HL-60/S4 treated with retinoic acid at 250 ng/mL for 4 days and 3 days (cell line): ENCODE data around the gene PLXNA2.

Experiments
- in situ Hi-C: fragments of 300-500 bp; cut with MboI; formaldehyde crosslinking; loops from 2 replicates; pipeline ENCODE4 v1.7.0; 2022; ENCODE audit warnings: low sequenced_read_pairs

PLXNA2 gene

GRCh38 chr1:208184966-208185654, 59.1 kb downstream of the PLXNA2 start:
- in situ Hi-C loops = no loop called here

GRCh38 chr1:208183977-208184911, 59.9 kb downstream of the PLXNA2 start:
- in situ Hi-C loops = no loop called here

- in situ Hi-C loops = no loop called here
These were observed 61.1 kb downstream of the PLXNA2 start for GRCh38 chr1:208182880-208183645.

DNA sequence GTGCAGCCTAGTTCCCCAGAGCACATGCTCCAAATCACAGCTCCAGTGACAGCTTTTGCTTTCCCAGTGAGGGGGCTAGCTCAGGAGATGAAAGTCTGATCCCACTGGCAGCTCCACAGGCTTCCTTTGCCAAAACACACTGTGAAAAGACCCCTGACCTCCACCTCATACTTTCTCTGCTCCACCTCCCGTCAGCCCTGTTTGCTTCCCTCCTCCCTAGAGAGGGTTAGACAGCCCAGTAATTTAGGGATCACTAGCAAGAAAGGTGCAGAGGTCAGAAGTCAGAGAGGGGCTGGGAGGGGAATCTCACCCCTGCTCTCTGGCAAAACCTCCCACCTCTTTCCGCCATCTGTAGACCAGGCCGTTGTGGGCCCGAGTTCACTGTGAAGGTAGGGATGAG, 62.8 kb downstream of the PLXNA2 start:
- in situ Hi-C loops = no loop called here

DNA sequence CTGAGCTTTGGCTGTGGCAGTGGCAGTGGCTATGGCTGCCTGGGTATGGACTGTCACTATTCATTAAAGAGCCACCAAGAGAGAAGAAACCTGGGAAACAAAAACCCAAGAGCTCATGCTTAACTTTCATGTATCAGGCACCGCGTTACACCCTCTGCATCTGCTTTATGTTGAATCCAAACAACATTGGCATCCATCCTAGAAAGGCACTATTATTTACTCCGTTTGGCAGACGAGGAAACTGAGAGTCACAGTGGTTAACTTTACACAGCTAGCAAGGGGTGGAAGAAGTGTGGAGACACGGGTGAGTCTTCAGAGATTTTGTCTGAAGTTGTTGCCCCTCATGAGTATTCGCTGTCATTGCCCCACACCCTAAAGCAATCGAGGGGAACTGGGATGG, 63.8 kb downstream of the PLXNA2 start:
- in situ Hi-C loops = no loop called here

- in situ Hi-C loops = no loop called here
These were observed 64.2 kb downstream of the PLXNA2 start for GRCh38 chr1:208179961-208180409.

DNA sequence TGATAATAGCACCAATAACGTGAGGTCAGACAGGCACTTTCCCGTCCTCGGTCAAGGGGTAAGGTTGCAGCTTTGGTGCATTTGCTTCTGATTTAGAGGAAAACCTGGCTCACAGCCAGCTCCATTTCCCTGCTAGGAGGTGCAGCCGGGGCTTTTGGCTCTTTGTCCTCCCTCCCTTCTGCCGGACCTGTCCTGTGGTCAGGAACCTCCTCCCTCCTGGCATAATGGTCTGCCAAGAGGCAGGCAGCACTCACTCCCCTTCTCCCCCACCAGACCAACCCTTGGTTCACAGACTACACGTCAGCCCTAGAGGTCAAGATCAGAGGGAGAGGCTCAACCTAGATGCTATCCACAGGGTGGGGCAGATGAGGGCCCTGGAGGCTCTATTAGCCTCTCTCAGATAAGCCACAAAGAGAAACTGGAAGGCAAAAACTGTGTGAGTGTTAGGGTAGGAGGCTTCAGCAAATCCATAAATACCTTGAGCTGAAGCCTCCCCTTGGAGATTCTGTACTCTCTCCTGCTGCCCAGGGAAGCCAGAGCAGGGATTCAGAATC, 64.8 kb downstream of the PLXNA2 start:
- in situ Hi-C loops = no loop called here

GRCh38 chr1:208178091-208178529, 66.1 kb downstream of the PLXNA2 start:
- in situ Hi-C loops = no loop called here

DNA sequence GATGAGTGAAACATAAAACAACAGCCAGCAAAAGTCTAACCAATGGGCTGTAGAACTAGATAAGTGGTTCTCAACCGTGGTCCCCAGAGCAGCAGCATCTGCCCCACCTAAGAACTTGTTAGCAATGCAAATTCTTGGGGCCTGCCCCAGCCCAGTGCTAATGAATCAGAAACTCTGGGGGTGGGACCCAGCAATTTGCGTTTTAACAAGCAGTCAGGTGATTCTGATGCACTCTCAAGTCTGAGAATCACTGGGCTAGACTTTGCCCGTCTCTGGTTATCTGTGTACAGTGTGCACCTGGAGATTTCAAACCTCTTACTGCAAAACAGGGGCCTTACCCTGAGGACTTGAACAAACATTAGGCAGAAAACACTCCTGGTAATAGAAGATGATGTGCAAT, 66.5 kb downstream of the PLXNA2 start:
- in situ Hi-C loops = no loop called here

GRCh38 chr1:208176649-208177048, 67.5 kb downstream of the PLXNA2 start:
- in situ Hi-C loops = no loop called here

DNA sequence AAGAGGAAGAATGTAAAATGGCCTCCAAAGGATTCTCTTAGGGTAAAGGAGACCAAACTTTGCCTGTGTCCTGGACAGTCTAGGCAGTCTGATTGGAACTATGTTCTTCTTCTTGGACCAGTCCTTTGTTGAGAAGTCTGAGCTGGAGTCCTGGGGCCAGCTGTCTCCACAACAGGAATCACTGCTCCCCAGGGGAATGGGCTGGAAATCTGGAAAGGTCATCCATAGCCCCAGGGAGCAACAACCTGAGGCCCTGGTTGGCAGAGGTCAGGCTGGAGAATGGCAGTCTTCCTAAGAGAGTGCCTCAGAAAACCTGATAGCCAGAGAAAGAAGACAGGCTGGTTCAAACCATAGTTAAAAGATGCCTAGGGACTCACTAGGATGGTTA, 68.7 kb downstream of the PLXNA2 start:
- in situ Hi-C loops = no loop called here

- in situ Hi-C loops = no loop called here
These were observed 69.3 kb downstream of the PLXNA2 start for GRCh38 chr1:208174731-208175507.

- in situ Hi-C loops = no loop called here
These were observed 70.0 kb downstream of the PLXNA2 start for GRCh38 chr1:208174200-208174599.

- in situ Hi-C loops = no loop called here
These were observed 70.4 kb downstream of the PLXNA2 start for GRCh38 chr1:208173749-208174148.

- in situ Hi-C loops = no loop called here
These were observed 71.6 kb downstream of the PLXNA2 start for GRCh38 chr1:208172423-208173145.

DNA sequence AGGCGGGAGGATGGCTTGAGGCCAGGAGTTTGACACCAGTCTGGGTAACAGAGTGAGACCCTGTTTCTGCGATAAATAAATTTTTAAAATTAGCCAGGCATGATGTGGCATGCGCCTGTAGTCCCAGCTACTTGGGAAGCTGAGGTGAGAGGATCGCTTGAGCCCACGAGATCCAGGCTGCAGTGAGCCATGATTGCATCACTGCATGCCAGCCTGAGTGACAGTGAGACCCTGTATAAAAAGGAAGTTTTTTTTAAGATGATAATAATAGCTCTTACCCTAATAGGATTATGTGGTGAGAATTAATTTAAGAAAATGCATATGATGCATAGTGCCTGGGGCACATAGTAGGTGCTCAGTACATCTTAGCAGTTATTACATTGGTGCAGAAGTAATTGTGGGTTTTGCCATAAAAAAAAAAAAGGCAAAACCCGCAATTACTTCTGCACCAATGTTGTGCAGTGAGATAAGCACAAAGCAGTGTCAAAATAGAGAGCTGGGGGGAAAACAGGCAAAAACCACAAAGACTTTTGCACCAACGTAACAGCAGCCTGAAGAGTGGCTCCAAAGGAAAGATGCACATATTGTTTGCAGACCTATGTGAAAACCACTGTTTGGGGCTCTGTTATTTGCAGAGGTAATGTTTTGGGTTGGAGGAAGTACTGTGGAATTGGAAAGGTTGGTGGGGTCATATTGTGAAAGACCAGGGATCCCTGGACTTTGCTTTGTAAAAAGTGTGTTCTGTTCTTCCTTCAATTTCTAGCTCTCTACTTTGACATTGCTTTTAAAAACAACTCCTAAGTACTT, 72.4 kb downstream of the PLXNA2 start:
- in situ Hi-C loops = no loop called here

GRCh38 chr1:208170252-208170651, 73.9 kb downstream of the PLXNA2 start:
- in situ Hi-C loops = no loop called here

- in situ Hi-C loops = no loop called here
These were observed 74.9 kb downstream of the PLXNA2 start for GRCh38 chr1:208169081-208169879.
